Measurements from ENCODE around the gene GTF2H1. TPM values are rescaled to one million over a fixed set of nuclear protein-coding genes. Genes with fewer than 3 reads are reported as not detected.

The GTF2H1 gene
- total RNA-seq, 6 experiments from 2014 or later = 13.3 to 30.7 (median 19.7) TPM

DNA sequence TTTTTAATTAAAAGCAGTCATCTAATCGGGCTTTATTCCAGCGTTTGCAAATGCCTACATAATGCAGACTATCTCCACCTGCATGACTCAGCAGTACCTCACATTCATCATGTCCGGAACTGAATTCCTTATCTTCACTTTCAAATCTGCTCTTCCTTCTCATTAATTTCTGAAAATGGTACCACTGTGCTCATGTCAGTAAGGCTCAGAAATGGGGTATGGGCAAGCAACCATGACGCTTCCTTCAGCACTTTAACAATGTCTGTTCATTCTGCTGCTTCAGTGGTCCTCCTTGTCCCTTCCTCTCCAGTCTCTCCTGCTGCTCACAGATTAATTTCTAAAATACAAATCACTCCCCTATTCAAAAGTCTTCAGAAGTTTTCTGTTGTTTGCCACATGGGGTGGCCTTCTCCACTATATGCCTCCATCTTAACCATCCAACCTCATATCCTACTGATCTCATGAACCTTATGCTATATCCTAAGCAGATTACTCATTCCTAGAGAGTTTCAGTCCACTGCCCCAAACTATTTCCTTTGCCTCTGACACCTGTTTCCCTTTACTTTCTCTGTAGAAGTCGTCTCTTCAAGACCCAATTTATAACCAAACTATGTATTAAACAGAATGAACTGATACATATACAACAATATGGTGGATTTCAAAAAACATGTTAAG is 7.0 kb downstream of the GTF2H1 start:
- Histone ChIP-seq H3K36me3 (peaks cover 4 to 48% (median 14%) of the 10 kb centered on the region in 4 donors), H3K27ac (no peak overlapping the region)

DNA sequence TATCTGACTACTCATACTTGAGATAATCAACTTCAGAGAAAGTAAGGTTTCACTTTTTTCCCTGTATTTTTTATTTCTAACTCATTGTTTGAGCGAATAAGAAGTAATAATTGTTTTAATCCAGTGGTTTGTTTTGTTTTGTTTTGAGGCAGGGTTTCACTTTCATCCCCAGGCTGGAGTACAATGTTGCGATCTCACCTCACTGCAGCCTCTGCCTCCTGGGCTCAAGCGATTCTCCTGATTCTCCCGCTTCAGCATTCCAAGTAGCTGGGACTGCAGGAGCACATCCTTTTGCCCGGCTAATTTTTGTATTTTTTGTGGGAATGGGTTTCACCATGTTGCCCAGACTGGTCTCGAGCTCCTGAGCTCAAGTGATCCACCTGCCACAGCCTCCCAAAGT is 8.6 kb downstream of the GTF2H1 start:
- Histone ChIP-seq H3K27me3 (no peaks in the 10 kb centered on the region), H3K9me3 (no peaks in the 10 kb centered on the region), H3K27ac (no peak overlapping the region), H3K36me3 (peaks cover 4 to 58% (median 19%) of the 10 kb centered on the region in 4 donors), H3K4me1 (no peaks in the 10 kb centered on the region), H3K4me3 (no peak overlapping the region)
- DNase-seq = no peak
- WGBS (ENCODE audit: insufficient coverage, low coverage, low lambda C conversion rate, missing lambda C conversion rate) = 80% methylated on average over 6 of the region's 6 CpGs
- TF ChIP-seq POLR2A (IDR thresholded peaks at IDR 0.05) = no peak
- TF ChIP-seq, protein P1, sequence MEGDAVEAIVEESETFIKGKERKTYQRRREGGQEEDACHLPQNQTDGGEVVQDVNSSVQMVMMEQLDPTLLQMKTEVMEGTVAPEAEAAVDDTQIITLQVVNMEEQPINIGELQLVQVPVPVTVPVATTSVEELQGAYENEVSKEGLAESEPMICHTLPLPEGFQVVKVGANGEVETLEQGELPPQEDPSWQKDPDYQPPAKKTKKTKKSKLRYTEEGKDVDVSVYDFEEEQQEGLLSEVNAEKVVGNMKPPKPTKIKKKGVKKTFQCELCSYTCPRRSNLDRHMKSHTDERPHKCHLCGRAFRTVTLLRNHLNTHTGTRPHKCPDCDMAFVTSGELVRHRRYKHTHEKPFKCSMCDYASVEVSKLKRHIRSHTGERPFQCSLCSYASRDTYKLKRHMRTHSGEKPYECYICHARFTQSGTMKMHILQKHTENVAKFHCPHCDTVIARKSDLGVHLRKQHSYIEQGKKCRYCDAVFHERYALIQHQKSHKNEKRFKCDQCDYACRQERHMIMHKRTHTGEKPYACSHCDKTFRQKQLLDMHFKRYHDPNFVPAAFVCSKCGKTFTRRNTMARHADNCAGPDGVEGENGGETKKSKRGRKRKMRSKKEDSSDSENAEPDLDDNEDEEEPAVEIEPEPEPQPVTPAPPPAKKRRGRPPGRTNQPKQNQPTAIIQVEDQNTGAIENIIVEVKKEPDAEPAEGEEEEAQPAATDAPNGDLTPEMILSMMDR (IDR thresholded peaks at IDR 0.05) = no peak
- intact Hi-C loops (cut with DNase I) = no loop called here
- no peak for ATAC-seq

More for the DNA sequence above, 7.0 kb downstream of the GTF2H1 start:
- Histone ChIP-seq H3K9me3 (no peaks in the 10 kb centered on the region), H3K4me1 (peaks cover 0 to 9% (median 4%) of the 10 kb centered on the region in 4 donors), H3K4me3 (no peak overlapping the region), H3K27me3 (no peaks in the 10 kb centered on the region)
- DNase-seq (no peak), ATAC-seq (no peak)
- TF ChIP-seq, protein P1 (IDR thresholded peaks at IDR 0.05) = no peak
- no peak for TF ChIP-seq POLR2A (IDR thresholded peaks at IDR 0.05)
- intact Hi-C loops (cut with DNase I) = no loop called here
- 75% methylated on average over 3 of the region's 5 CpGs for WGBS (ENCODE audit: insufficient coverage, low coverage, low lambda C conversion rate, missing lambda C conversion rate)

DNA sequence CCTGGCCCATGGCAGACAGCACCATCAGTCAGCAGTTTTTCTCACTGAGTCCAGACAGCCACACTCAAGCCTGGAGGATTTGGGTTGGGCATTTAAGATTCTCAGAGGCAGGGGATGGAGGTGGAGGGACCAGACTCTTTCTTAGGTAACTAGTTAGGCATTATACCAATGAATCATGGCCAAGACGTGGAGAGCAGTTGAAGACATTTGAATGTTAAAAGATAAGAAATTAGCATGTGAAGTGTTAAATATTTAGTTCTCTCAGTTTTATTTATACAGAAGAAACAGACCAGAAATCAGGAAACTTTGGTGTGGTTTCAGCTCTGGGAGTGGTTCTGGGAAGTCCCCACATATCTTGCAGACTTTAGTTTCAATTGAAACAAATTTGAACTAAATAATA is 9.9 kb downstream of the GTF2H1 start:
- Histone ChIP-seq H3K36me3 (peaks cover 4 to 57% (median 27%) of the 10 kb centered on the region in 4 donors), H3K27me3 (no peaks in the 10 kb centered on the region), H3K4me1 (no peaks in the 10 kb centered on the region), H3K4me3 (no peak overlapping the region), H3K9me3 (no peaks in the 10 kb centered on the region), H3K27ac (no peak overlapping the region)
- no peak for TF ChIP-seq POLR2A (IDR thresholded peaks at IDR 0.05)
- TF ChIP-seq, protein P1 (IDR thresholded peaks at IDR 0.05) = no peak
- ATAC-seq = no peak
- intact Hi-C loops (cut with DNase I) = no loop called here
- WGBS (ENCODE audit: insufficient coverage, low coverage, low lambda C conversion rate, missing lambda C conversion rate) = 86% methylated on average over 1 of the region's 1 CpG
- no peak for DNase-seq

DNA sequence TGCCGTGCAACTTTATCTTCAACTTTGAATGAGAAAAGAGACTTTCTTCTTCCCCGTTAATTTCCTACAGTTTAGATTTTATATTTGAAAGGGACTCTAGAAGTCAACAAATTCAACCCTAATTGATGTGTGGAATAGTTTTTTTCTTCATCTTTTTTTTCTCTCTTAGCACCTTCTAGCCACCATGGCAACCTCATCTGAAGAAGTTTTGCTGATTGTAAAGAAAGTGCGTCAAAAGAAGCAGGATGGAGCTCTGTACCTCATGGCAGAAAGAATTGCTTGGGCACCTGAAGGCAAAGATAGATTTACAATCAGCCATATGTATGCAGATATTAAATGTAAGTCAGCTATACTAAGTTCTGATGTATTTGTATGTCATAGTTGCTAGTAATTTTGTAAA is 10.5 kb downstream of the GTF2H1 start:
- intact Hi-C loops (cut with DNase I) = no loop called here
- peaks cover 4 to 60% (median 30%) of the 10 kb centered on the region in 4 donors for H3K36me3 ChIP-seq
- WGBS (ENCODE audit: insufficient coverage, low coverage, low lambda C conversion rate, missing lambda C conversion rate) = 73% methylated on average over 3 of the region's 3 CpGs

More for the DNA sequence above, 10.5 kb downstream of the GTF2H1 start:
- TF ChIP-seq POLR2A (IDR thresholded peaks at IDR 0.05) = no peak
- TF ChIP-seq, protein P1 (IDR thresholded peaks at IDR 0.05) = no peak
- no peaks in the 10 kb centered on the region for H3K4me1 ChIP-seq
- no peak overlapping the region for H3K27ac ChIP-seq
- H3K4me3 ChIP-seq = no peak overlapping the region
- H3K27me3 ChIP-seq = no peaks in the 10 kb centered on the region
- ATAC-seq = no peak
- DNase-seq = no peak
- H3K9me3 ChIP-seq = no peaks in the 10 kb centered on the region
